HEK293T (cell line): ENCODE results near the gene FHOD3.

Experiments
- CTCF ChIA-PET: fragments of 350-600 bp; formaldehyde crosslinking; extraction: SDS; loops from one replicate; lab custom pipeline; 2021; ENCODE audit warnings: antibody characterized with exemption, inconsistent platforms; lab: Yijun Ruan, JAX
- POLR2A ChIA-PET: fragments of 350-600 bp; formaldehyde crosslinking; extraction: SDS; loops from one replicate; lab custom pipeline; 2020; ENCODE audit warnings: antibody characterized with exemption, inconsistent platforms; lab: Yijun Ruan, JAX
- DNase-seq: peaks from one replicate; pipeline ENCODE4 v3.0.0; 2012; ENCODE audit warnings: mixed read lengths; ENCODE audit errors: extremely low spot score
- ARNT ChIP-seq: fragments of 450-650 bp; IDR thresholded peaks from 2 replicates; pipeline ENCODE4 v1.6.1; 2017; ENCODE audit warnings: mild to moderate bottlenecking
- BHLHE40 ChIP-seq: fragments of 450-650 bp; IDR thresholded peaks from 2 replicates; pipeline ENCODE4 v1.6.1; 2016; ENCODE audit warnings: mild to moderate bottlenecking, moderate library complexity, borderline replicate concordance
- CTBP1 ChIP-seq: fragments of 450-650 bp; IDR thresholded peaks from 2 replicates; pipeline ENCODE4 v1.6.1; 2016; ENCODE audit warnings: borderline replicate concordance
- ELF4 ChIP-seq: fragments of 450-650 bp; IDR thresholded peaks from 2 replicates; pipeline ENCODE4 v1.6.1; 2017; ENCODE audit warnings: antibody characterized with exemption
- FOXA1 ChIP-seq: fragments of 450-650 bp; IDR thresholded peaks from 2 replicates; pipeline ENCODE4 v1.6.1; 2016; ENCODE audit warnings: mild to moderate bottlenecking
- FOXK2 ChIP-seq: fragments of 450-650 bp; IDR thresholded peaks from 2 replicates; pipeline ENCODE4 v1.6.1; 2016; ENCODE audit warnings: mild to moderate bottlenecking
- FOXM1 ChIP-seq: fragments of 450-650 bp; IDR thresholded peaks from 2 replicates; pipeline ENCODE4 v1.6.1; 2017; ENCODE audit warnings: mild to moderate bottlenecking, borderline replicate concordance
- HDGF ChIP-seq: fragments of 450-650 bp; IDR thresholded peaks from 2 replicates; pipeline ENCODE4 v1.6.1; 2017; ENCODE audit warnings: antibody characterized with exemption, borderline replicate concordance
- L3MBTL2 ChIP-seq: fragments of 450-650 bp; conservative IDR thresholded peaks from 2 replicates; pipeline ENCODE4 v1.6.1; 2016; ENCODE audit warnings: mild to moderate bottlenecking
- LEF1 ChIP-seq: fragments of 450-650 bp; IDR thresholded peaks from 2 replicates; pipeline ENCODE4 v1.6.1; 2017; ENCODE audit warnings: mild to moderate bottlenecking, borderline replicate concordance
- NFRKB ChIP-seq: fragments of 450-650 bp; IDR thresholded peaks from 2 replicates; pipeline ENCODE4 v1.6.1; 2016; ENCODE audit warnings: mild to moderate bottlenecking, moderate library complexity
- SP1 ChIP-seq: fragments of 450-650 bp; IDR thresholded peaks from 2 replicates; pipeline ENCODE4 v1.6.1; 2017
- SUZ12 ChIP-seq: fragments of 450-650 bp; IDR thresholded peaks from 2 replicates; pipeline ENCODE4 v1.6.1; 2016; ENCODE audit warnings: mild to moderate bottlenecking
- TARDBP ChIP-seq: fragments of 450-650 bp; IDR thresholded peaks from 2 replicates; pipeline ENCODE4 v1.6.1; 2016
- ZNF384 ChIP-seq: fragments of 450-650 bp; IDR thresholded peaks from 2 replicates; pipeline ENCODE4 v1.6.1; 2016
- TF ChIP-seq, protein P1 (sequence below): fragments of 450-650 bp; IDR thresholded peaks from 2 replicates; pipeline ENCODE4 v1.6.1; 2016

The FHOD3 gene

DNA sequence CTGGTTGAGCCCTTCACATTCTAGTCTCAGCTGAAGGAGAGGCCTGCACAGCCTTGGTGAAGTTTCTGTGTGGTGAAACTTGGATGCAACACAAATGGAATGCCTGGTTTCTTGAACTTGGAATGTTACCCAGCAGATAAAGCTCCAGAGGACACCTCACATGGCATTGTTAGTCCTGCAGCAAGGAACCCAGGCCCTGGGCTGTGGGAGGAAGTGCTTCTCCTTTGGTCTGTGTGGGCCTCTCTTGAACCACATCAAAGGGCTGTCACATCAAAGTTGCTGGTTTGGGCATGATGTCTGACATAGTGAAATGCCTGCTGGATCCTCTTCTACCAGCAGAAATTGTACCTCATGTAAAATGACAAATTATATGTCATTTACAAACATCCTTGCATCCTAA is 198.5 kb downstream of the FHOD3 start:
- CTCF ChIA-PET = no interaction called here
- no peak for DNase-seq
- no peak for TF ChIP-seq TARDBP
- no peak for TF ChIP-seq CTBP1
- TF ChIP-seq, protein P1, sequence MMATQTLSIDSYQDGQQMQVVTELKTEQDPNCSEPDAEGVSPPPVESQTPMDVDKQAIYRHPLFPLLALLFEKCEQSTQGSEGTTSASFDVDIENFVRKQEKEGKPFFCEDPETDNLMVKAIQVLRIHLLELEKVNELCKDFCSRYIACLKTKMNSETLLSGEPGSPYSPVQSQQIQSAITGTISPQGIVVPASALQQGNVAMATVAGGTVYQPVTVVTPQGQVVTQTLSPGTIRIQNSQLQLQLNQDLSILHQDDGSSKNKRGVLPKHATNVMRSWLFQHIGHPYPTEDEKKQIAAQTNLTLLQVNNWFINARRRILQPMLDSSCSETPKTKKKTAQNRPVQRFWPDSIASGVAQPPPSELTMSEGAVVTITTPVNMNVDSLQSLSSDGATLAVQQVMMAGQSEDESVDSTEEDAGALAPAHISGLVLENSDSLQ = no peak
- no peak for TF ChIP-seq LEF1
- POLR2A ChIA-PET = no interaction called here

DNA sequence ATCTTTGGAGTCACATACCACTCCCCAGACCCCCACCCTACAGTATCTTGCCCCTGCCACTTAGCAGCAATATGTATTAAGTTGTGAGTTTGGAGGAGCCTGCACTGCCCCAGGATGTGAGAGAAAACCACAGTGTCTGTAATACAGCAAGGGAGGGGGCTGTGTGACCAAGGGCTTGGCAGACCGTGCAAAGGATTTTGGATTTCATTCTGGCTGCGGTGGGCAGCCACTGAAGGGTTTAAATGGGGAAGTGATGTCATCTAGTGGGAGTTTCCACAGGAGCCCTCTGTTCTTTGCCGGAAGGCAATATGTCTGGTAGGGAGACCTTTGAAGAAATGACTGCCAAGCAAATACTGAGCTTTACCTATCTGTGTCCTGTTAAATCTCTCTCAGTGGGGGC is 202.4 kb downstream of the FHOD3 start:
- TF ChIP-seq SP1 (no peak), FOXA1 (no peak), FOXK2 (no peak), ZNF384 (no peak), HDGF (no peak), ARNT (no peak), LEF1 (no peak), SUZ12 (no peak)
- ChIA-PET POLR2A (no interaction called here), CTCF (no interaction called here)
- no peak for DNase-seq

DNA sequence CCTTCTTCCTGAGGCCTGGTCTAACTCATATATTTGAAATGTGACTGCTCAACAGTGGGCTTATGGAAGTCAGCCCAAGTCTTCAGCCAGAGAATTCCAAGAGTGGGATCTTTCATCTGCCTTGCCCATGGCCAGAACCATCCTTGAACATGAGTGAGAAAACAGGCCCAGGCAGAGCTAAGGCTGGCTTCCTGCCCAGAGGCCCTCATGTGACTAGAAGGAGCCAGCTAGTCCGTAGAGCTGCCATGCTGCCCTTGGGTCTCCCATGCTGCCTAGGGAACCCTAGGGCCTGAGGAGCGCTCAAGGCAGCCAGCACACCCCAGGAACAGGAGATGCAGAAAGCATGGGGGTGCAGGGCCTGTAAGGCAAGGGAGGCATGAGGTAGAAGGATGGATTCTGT is 203.6 kb downstream of the FHOD3 start:
- no peak for DNase-seq
- TF ChIP-seq ELF4 (no peak), L3MBTL2 (no peak), ZNF384 (no peak), ARNT (no peak), SUZ12 (no peak), LEF1 (no peak), FOXK2 (no peak), HDGF (no peak), TARDBP (no peak), SP1 (no peak), FOXA1 (no peak), NFRKB (no peak), FOXM1 (no peak), BHLHE40 (no peak), CTBP1 (no peak)
- TF ChIP-seq, protein P1 = no peak
- POLR2A ChIA-PET = interaction anchor here (1.3 kb wide), 1 partner anchor 69 kb away, joined by 3 read pairs; no protein-coding TSS in a partner anchor
- CTCF ChIA-PET = no interaction called here

DNA sequence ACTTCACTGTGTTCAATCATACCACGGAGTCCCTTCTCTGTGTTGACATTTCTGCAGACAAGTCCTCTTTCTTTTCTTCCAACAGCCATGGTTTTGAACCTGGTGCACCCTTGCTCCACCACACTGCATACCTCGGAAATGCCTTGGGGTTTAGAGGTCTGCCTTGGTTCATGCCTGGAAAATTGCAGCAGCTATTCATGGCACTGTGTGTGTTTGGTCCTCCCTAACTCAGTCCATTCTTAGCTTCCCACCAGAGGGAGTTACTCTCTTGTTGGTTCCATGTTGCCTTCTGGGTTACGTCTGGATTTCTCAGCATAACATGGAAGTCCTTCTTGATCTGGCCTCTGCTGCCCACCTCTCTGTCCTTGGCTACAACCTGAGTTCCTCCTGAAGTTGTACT is 206.0 kb downstream of the FHOD3 start:
- ChIA-PET POLR2A (no interaction called here), CTCF (no interaction called here)
- TF ChIP-seq FOXA1 = no peak
- TF ChIP-seq CTBP1 = no peak
- no peak for TF ChIP-seq FOXK2
- TF ChIP-seq HDGF = no peak
- no peak for TF ChIP-seq NFRKB
- no peak for TF ChIP-seq ZNF384
- no peak for TF ChIP-seq ARNT
- TF ChIP-seq BHLHE40 = no peak
- no peak for TF ChIP-seq ELF4
- TF ChIP-seq, protein P1 = no peak
- no peak for TF ChIP-seq L3MBTL2
- TF ChIP-seq TARDBP = no peak
- no peak for TF ChIP-seq SUZ12
- no peak for TF ChIP-seq SP1
- no peak for TF ChIP-seq FOXM1
- no peak for TF ChIP-seq LEF1
- DNase-seq = no peak

DNA sequence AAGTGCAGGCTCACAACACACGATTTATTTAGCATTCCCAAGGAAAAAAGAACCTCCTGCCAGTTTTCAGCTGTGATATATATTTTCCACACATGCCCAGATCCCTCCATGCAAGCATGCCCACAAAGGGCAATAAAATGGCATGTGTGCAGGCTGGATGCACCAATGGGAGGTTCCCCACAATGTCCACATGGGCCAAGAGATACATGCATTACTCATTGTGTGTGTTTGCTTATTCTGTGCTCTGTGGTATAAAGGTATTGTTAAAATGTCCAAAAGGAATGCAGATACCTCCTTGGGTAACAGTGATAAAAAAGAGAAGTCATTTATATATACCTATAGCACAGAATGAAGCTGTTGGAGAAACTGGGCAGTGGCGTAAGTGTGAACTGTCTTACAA is 207.4 kb downstream of the FHOD3 start:
- POLR2A ChIA-PET = no interaction called here
- TF ChIP-seq ELF4 (no peak), FOXK2 (no peak), BHLHE40 (no peak), L3MBTL2 (no peak), SUZ12 (no peak), HDGF (no peak), SP1 (no peak), TARDBP (no peak), ARNT (no peak), FOXM1 (no peak), LEF1 (no peak), NFRKB (no peak), FOXA1 (no peak)
- CTCF ChIA-PET = no interaction called here
- no peak for DNase-seq

DNA sequence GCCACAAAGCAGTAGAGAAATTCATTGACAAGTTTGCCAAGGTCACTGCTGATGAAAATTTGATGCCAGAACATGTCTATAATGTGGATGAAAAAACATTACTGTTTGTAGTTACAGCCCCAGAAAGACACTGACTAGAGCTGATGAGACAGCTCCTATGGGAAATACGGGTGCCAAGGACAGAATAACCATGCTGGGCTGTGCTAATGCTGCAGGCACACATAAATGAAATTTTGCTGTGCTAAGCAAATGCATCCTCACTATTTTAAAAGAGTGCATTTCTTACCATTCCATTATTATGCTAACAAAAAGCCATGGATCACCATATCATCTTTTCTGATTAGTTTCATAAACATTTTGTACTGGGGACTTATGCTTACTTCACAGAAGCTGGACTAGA is 208.2 kb downstream of the FHOD3 start:
- no peak for DNase-seq
- TF ChIP-seq ZNF384 = no peak
- no peak for TF ChIP-seq ELF4
- POLR2A ChIA-PET = no interaction called here
- CTCF ChIA-PET = interaction anchor here (0.7 kb wide), 1 partner anchor 30 kb away, joined by 3 read pairs; no protein-coding TSS in a partner anchor

DNA sequence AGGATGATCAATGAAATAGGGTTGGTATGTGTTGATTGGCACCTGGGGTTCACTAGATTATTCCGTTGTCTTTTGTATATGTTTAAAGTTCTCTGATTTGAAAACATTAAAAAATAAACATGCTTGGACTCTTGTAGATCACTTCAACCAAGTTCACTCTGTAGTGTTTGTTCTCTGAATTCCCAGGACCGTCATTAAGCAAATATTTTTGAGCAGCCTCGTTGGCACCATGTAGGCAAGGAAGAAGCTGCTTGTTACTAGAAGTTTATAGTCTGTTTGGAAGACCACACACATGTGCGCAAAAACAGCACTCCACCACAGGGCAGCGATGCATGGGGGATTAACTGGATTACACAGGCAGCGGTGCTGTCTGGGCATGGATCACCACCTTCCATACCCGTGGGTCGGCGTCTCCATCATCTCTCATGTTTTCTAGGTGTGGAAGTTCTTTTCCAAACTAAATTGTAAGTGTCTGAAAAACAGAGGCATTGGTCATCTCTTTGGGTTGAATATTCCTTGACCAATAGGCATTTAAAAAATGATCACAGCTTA is 212.2 kb downstream of the FHOD3 start:
- POLR2A ChIA-PET = no interaction called here
- no peak for DNase-seq
- CTCF ChIA-PET = interaction anchor here (1.6 kb wide), 1 partner anchor 15 kb away, joined by 5 read pairs; no protein-coding TSS in a partner anchor
- TF ChIP-seq SP1 (no peak), ARNT (no peak), FOXA1 (no peak), NFRKB (no peak), CTBP1 (no peak), BHLHE40 (no peak), ELF4 (no peak), TARDBP (no peak), LEF1 (no peak), FOXK2 (no peak), SUZ12 (no peak), HDGF (no peak), FOXM1 (no peak), ZNF384 (no peak)
- TF ChIP-seq, protein P1 = no peak
